ENCODE measurements around the gene COG6. TPM values are rescaled to one million over a fixed set of nuclear protein-coding genes. Genes with fewer than 3 reads are reported as not detected.

COG6 gene
- total and polyA plus RNA-seq, 10 of the 15 experiments (the other 5 are each of a cell fraction or from before 2014, with no cell fraction given): 4.5 to 29.8 (median 12.6) TPM

DNA sequence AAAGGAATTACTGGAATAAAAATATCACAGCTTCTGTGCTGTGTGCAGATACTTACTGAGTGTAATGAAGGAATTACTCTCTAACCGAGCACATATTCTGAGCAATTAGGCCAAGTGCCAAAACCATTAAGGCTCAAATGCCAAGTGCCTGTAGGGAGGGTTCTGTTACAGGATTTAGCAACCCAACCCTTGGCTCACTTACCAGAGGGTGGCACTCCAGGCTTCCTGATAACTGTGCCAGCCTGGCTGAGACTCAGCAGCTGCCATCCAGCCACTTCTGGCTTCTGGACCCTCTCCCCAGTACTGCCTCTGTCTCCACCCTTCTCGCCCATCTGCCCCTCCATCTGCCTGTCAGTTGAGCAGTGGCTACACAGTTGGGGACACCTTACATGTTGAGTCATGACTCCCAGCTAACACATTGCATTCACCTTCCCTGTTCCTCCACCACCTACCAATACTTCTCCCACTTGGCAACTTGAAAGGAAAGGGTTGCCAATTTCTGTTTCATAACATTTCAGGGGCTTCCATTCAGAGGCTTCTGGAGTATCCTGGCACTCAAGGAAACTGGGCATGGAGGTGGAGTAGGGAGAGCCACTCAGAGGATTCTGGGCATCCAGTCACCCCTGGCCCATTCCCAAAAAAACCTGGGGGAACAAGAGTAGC lies 110.5 kb downstream of the COG6 start:
- intact Hi-C loops (cut with micrococcal nuclease; ENCODE audit: unreplicated experiment): no loop called here
- RAD21 ChIA-PET (ENCODE audit: unreplicated experiment): interaction anchor here (1.2 kb wide), 1 partner anchor 81 kb away, joined by 3 read pairs; no protein-coding TSS in a partner anchor
- ATAC-seq: peak; percentile 68

More for the DNA sequence above, 110.5 kb downstream of the COG6 start:
- no TSS peak for BruUV-seq (replicated peaks)
- 59% methylated on average over 2 of the region's 2 CpGs for WGBS (ENCODE audit: insufficient coverage, insufficient replicate concordance, low lambda C conversion rate, missing lambda C conversion rate)
- no peak overlapping the region for H3K4me3 ChIP-seq
- CTCF ChIA-PET: interaction anchor here (1.0 to 1.6 kb wide), 4 partner anchors 11 to 917 kb away, joined by 3 to 6 read pairs (median 4); no protein-coding TSS in a partner anchor
- H3K9me3 ChIP-seq (replicated peaks; ENCODE audit: control insufficient read depth, insufficient read depth, low read length): no peaks in the 10 kb centered on the region
- SMC1A ChIA-PET (ENCODE audit: uncharacterized antibody, unreplicated experiment): interaction anchor here (0.7 to 2.3 kb wide), 3 partner anchors 916 to 1012 kb away, joined by 3 to 6 read pairs (median 3); no protein-coding TSS in a partner anchor
- in situ Hi-C loops (cut with MboI): no loop called here
- FAIRE-seq (no peak), DNase-seq (ENCODE audit: low read depth, low spot score) (no peak)
- H3K4me2 ChIP-seq (ENCODE audit: control insufficient read depth, insufficient read depth): no peak overlapping the region
- POLR2A ChIA-PET: interaction anchor here (0.6 kb wide), 1 partner anchor 8 kb away, joined by 5 read pairs; no protein-coding TSS in a partner anchor
- H3K27me3 ChIP-seq (replicated peaks in 1 of 2; ENCODE audit: control insufficient read depth in 2 of 2, insufficient read depth in 2 of 2, low read length in 1 of 2): no peaks in the 10 kb centered on the region
- no peak overlapping the region for H2AFZ ChIP-seq (ENCODE audit: control insufficient read depth, low read depth, low read length)
- no peak overlapping the region for H3K9ac ChIP-seq (ENCODE audit: control insufficient read depth, insufficient read depth, low read length)
- H3K79me2 ChIP-seq (ENCODE audit: control insufficient read depth, insufficient read depth, low read length): no peaks in the 10 kb centered on the region
- TF ChIP-seq, protein P1, sequence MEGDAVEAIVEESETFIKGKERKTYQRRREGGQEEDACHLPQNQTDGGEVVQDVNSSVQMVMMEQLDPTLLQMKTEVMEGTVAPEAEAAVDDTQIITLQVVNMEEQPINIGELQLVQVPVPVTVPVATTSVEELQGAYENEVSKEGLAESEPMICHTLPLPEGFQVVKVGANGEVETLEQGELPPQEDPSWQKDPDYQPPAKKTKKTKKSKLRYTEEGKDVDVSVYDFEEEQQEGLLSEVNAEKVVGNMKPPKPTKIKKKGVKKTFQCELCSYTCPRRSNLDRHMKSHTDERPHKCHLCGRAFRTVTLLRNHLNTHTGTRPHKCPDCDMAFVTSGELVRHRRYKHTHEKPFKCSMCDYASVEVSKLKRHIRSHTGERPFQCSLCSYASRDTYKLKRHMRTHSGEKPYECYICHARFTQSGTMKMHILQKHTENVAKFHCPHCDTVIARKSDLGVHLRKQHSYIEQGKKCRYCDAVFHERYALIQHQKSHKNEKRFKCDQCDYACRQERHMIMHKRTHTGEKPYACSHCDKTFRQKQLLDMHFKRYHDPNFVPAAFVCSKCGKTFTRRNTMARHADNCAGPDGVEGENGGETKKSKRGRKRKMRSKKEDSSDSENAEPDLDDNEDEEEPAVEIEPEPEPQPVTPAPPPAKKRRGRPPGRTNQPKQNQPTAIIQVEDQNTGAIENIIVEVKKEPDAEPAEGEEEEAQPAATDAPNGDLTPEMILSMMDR (IDR thresholded peaks at IDR 0.05 in 2 of 3, conservative IDR thresholded peaks at IDR 0.05 in 1 of 3; ENCODE audit: control insufficient read depth in 2 of 3, extremely low read depth in 1 of 3, insufficient read depth in 1 of 3, low read depth in 3 of 3, low read length in 3 of 3): peak in 2 of 3 experiments; percentile 21 to 57; a peak in 3 of 6 replicates
- TF ChIP-seq RAD21 (IDR thresholded peaks at IDR 0.05; ENCODE audit: insufficient read depth, low read depth, low read length): peak; percentile 28; the same call in 1 of the 2 replicates
- peak; percentile 20; the same call in 1 of the 2 replicates for TF ChIP-seq SMC3 (IDR thresholded peaks at IDR 0.05; ENCODE audit: borderline replicate concordance, low read length)
- TF ChIP-seq, protein P2, sequence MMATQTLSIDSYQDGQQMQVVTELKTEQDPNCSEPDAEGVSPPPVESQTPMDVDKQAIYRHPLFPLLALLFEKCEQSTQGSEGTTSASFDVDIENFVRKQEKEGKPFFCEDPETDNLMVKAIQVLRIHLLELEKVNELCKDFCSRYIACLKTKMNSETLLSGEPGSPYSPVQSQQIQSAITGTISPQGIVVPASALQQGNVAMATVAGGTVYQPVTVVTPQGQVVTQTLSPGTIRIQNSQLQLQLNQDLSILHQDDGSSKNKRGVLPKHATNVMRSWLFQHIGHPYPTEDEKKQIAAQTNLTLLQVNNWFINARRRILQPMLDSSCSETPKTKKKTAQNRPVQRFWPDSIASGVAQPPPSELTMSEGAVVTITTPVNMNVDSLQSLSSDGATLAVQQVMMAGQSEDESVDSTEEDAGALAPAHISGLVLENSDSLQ (IDR thresholded peaks at IDR 0.05): no peak
- no peaks in the 10 kb centered on the region for H3K4me1 ChIP-seq (ENCODE audit: control insufficient read depth, insufficient read depth, low read length)
- H3K27ac ChIP-seq (ENCODE audit: control insufficient read depth, insufficient read depth): no peak overlapping the region
- no peaks in the 10 kb centered on the region for H4K20me1 ChIP-seq (ENCODE audit: control insufficient read depth, insufficient read depth)
- no peaks in the 10 kb centered on the region for H3K36me3 ChIP-seq (ENCODE audit: control insufficient read depth in 2 of 2, insufficient read depth in 2 of 2, low read length in 1 of 2)

Data from GM12878 (cell line).